HG02678 (cell line): ENCODE measurements around the gene PDE7B.

ENCODE experiments used
- ATAC-seq: cut with Tn5 transposase; IDR thresholded peaks from one replicate; pipeline ENCODE4 v1.9.1; 2021; ENCODE audit warnings: mild to moderate bottlenecking, moderate library complexity; ENCODE audit not compliant: unreplicated experiment

Gene PDE7B

DNA sequence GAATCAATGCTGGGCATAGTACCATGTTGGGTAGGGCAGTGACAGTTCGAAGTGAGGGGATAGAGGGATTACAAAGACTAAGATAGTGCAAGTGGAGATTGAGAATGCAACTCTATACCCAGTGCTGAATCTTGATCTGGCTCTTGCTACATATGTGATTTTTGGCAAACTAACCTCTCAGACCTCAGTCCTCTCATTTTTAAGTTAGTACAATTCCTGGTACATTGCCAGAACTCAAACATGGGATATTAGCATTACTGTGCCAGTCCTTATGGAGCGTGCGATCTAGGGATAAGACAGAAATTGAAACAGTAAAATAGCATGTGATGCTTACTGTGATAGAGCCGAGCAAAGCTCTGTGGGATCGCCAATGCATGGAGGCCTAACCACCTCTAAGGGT lies 210.2 kb downstream of the PDE7B start:
- ATAC-seq: no peak

DNA sequence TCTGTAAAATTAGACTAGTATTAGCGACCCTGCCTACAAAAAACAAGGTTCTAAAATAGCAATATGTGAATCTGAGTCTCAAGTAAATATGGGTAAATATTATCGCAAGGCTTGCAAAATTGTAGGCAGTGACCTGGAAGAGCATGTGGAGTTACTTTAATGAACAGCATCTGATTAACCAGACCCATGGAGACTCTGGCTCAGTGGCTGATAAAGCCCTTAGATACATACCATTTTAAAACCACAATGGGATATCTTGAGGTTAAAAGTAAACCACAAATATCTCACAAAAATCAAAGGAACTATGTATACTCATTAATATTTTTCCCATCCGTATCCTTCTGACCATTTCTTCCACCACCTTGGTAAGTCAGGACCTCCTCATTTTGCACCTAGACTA lies 211.6 kb downstream of the PDE7B start:
- ATAC-seq: no peak

DNA sequence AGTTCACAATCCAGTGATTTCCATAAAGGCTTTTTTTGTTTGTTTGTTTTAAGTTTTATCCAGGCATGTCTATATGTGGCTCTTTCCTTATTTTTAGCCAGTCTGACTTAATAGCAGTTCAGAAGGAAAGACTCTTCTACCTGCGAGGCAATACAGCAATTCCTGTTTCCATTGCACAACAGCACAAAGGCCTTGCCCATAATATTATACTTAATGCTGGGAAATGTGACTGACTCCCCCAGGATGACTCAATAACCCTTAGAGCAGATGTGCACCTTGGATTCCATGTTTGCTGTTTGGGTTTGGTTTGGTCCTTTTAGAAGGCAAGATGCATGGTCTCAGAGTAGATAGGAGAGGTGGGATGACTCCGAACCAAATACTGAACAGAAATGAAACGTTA lies 214.5 kb downstream of the PDE7B start:
- ATAC-seq: no peak

DNA sequence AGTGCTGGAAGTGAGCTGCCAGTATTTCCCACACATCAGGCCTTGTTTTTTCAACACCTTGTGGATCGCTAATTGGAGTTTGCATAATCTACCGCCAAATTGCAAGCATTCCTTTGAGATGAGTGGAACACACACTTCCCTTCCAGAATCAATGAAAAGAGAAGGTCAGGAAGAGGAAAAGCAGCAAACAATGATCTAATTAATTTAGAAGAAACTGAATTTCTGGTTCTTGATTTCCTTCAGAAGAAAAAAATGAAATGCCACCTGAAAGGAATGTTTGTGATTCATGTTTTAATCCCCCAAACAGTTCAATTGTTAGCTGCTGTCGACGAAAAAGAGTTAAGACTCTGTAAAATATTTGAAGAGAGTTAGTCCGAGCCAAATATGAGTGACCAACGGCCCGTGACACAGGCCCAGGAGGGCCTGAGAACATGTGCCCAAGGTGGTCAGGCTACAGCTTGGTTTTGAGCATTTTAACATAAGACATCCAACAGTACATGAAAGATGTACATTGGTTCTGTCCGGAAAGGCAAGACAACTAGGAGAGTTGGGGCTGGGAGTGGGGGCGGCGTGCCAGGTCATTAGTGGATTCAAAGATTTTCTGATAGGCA lies 216.3 kb downstream of the PDE7B start:
- no peak for ATAC-seq

DNA sequence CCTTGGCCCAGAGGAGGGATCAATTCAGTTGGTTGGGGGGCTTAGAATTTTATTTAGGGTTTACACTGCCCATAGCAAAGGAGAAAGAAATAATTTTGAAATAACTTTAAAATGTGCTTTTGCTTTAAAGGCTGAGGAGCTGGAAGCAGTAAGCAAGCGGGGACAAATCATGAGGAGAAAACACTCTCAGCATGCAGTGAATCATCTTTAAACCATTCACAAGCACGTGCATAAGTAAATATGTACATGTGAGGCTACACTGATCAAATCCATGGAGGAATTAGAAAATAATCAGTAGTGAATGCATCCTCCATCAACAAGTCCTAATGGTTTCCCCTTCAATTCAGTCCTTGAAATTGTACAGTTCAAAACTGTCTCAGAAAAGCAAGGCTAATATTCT lies 217.6 kb downstream of the PDE7B start:
- no peak for ATAC-seq

DNA sequence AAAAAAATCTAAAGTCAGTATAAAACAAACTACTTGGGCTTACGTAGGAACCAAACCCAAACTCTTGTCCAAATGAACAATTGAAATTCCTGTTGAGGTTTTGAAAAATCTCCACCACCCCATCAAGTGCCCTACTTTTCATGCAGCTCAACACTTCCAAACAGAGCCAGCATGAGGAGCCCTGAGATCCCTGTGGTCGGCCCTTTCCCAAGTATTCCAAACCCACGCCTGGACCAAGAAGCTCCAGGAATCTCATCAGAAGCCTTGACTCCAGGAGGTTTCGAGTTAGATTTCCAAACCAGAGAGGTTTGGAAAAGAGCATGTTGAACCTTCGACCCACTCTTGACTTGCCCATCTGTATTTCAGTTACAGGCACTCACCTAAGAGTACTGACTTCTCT lies 219.3 kb downstream of the PDE7B start:
- no peak for ATAC-seq

DNA sequence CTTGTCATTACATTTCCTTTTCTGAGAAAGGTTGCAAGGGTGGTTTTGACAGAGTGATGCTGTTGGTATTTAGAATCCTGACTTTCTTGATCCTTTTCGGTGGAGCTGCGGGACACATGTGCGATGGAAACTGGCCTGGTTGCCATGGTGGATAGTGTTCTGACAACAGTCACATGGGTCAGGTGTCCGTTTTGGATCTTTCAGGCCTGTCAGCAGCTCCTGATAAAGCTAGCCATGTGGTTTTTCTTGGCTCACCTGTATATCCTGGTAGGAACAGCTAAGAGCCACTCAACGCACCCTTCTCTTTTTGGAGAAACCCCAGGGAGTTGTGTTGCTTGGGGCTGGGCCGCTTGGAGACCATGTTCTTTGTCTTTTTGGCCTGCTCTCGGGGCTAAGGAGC lies 221.2 kb downstream of the PDE7B start:
- ATAC-seq: no peak

DNA sequence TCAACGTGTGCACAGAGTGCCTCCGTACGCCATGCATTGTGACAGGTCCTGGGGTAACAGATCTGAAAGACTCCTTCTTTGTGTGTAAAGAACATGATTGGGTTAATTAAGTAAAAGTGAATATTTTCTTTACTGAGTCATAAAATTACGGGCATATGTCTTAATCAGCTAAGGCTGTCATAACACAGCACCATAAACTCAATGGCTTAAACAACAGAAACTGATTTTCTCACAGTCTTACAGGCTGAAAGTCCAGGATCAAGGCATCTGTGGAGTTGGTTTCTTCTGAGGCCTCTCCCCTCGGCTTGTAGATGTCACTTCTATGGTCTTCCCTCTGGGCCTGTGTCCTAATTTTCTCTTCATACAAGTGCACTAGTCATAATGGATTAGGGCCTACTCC lies 221.7 kb downstream of the PDE7B start:
- no peak for ATAC-seq

DNA sequence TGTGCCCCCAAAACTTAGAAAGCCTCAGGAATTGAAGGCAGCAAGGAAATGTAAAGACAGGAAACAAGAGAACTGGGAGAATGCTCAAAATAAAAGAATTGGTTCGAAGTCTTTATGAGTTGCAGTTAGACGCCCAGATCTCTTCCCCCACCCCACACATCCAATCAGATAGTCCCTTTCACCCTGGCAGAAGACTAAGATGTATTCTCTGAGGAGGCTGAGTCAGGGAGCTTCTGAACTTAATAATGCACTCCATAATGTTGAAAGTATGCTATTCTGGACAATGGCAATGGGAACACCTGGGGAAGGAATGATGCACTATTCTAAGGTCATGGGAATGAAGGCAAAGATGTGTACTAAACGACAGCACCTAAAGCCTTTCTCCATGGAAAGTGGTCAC lies 225.0 kb downstream of the PDE7B start:
- ATAC-seq: no peak

DNA sequence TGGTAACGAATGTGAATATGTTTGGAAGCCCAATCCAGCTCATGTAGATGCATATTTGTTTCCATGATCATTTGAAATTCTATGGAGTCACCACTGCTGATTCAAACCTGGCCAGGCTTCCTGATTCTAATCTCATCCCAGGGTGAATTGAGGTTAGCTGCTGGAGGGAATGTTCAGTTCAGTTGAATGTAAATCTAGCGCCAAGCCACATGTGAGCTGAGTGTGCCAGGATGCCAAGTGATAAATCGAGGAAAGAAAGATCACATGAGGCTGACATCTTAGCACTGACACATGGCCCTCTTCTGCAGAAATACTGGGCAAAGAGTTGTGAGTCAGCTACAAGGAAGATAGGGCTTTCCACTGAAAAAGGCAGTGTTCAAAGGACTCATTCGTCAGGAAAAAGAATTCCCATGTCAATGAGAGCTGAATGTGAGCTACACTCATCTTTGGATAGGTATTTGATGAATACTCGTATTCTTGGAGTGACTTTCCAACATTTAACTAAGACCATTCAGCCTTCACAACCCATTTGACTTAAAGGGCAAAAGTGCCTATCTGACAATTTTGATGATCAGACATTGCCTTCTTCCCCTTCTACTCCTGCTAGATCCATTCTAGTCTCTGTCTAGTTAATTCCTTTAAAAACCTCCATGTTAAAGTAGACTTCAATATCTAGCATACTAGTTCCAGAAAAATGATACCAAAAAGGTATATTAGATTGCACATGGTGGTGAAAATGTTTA lies 226.5 kb downstream of the PDE7B start:
- ATAC-seq: no peak

DNA sequence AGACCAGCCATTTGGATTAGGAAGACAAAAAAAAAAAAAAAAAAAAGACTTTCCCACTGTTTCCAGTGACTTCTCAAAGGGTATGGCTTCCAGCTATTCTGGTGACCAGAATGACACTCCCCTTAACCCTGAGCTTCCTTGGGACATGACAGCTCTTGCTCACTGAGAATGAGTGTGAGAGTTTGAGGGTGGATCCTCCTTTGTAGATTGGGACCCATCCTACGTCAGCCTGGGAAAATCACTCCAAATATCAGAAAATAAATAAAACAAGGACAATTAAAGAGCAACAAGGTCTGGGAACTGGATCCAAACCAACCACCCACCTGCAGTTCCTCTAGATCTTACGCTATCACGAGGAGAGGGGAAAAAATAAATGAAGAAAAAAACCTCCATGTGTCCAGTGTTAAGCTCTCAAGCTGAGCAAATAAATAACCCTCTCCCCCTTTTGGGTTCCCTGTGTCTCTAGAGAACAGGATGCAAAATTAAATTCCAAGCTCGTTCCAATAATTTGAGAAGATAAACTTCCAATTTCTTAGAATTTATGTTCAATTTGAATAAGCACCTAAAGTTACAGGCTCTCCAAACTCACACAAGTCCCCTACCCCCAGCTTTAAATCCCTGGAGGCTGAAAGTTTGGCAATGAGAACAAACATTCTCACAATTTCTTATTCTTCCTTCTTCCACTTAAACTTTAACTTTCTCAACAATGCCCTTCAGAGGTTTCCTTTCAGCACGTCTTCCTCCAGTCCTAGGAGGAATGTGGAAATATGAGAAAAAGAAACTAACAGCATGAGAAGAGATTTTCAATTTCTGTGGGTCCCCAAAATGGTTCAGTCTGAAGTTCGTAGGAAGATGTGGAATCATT lies 228.4 kb downstream of the PDE7B start:
- no peak for ATAC-seq

DNA sequence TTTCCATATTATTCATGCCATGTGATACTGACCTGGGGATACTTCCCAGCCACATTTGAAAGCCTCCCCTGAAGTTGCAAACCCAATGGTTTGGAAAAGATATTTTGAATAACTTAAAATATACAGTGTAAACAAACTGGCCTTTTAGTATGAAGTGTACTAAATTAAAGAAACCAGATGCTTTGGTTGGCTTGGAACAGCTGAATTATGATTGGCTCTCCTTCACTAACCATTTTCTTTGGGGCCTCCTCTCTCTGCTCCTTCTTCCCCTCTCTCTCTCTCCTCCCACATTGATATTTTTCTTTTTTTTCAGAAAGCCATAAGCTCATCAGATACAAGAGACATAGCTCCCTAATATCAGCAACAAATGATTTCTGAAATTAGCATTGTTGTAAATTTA lies 232.0 kb downstream of the PDE7B start:
- ATAC-seq: no peak

DNA sequence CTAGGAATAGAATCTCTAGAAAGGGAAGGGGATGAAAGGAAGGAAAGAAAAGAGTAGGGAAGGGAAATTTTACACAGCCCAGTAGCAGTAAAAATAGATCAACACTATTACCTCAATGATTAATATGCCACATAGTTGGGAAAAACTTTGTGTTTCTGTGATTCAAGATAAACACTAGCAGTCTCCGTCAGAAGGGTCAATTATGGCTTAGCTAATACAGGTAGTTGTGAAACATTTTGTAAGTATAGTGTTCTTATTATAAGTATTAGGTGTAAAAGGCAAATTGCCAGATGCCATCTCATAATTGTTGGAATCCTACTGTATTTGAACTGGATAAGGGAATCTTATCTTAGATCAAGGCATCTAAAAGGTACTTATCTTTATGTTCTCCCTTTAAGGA lies 232.9 kb downstream of the PDE7B start:
- no peak for ATAC-seq

DNA sequence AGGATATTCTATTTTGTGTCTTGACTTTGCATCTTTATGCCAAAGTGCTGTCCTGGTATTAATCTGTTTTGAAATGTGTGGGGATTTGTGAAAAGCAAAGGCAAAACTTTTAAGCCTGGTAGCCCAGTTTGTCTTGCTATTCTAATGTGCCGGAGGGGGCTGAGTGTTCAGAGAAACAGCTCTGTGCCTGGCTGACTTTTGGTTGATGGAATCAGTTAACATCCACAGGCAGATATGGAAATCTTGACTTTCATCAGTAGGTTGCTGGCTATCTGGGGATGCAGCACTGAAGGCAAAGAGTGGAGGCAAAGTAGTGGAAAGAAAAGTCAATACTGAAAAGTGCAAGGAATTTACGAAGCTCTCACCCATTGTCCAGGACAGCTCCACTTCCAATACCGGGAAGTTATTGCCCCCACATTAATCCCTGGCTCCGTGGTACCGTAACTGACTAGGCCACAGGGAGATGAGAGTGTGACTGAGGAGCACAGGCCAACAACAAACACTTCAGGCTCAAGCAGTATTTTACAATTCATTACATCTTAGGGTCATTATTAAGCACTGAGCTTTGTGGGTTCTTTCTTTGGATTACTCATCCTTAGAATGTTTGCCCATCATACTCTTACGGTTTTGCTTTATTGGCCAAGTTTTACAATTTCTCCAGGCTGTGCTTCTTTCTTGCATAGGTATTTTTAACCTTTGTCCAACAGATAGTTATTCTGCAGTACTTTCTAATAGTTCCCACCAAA lies 234.0 kb downstream of the PDE7B start:
- ATAC-seq: no peak

DNA sequence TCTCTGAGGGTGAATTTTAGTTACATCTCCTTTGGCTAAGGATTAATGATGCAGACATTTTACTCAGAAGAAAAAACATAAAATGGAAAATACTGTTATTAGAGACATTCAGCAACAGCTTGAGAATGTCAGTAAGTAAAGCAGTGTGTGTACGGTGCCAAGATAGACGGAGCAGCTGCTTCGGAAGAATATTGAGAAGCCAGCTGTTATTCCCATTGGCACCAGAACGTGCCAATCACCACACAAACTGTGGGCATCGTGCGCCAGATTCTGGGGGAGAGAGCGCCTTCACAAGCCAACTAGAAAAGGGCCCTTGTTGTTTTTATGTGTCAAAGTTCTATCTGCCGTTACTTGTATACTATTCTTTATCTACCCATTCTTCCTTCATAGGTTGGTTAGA lies 235.2 kb downstream of the PDE7B start:
- no peak for ATAC-seq

DNA sequence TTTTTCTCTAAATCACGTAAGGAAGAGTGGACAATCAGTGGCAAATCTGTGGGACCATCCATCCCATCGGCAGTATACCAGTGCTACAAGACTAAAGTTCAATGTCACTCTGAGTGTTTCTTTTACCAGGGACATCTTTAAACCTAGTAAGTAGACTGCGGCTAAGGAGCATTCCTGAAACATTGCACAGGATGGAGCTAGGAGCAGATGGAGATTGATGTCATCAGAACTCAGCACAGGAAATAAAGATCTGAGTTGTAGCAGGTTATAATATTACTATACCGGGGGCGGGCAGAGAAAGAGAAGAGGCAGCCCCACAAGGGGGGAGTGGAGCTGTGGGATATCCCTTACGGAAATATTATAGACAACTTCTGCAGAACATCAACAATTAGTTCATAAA lies 236.5 kb downstream of the PDE7B start:
- ATAC-seq: no peak

DNA sequence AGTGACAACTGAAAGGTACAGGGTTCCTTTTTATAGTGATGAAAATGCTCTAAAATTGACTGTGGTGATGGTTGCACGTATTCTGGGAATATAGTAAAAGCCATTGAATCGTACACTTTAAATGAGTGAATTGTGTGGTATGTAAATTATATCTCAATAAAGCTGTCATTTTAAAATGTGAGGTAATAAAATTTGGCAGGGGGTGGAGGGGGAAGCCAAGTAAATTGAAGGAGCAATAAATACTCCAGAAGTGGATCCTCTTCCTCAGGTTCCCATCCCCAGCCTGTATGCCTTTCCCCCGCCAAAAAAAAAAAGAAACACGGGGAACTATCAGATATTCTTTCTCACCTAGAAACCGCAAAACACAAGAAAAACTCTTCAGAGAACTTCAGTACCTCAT lies 237.2 kb downstream of the PDE7B start:
- ATAC-seq: no peak

DNA sequence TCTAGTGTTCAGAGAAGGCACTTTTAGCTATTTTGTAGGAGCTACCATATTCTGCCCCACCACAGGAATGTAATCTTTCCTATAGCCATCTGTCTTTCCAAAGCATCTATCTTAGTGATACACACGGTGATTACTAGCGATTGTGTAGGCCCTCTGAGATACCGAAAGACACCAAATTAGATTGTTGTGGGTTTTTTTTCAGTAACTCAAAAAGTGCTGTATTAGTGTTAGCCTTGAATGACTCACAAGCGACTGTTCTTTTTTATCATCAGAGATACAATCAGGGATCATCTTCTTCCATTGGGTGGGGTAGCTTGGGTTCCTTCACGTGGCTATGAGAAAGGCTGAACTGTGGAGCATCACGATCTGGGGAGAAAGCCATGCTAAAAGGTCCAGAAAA lies 238.4 kb downstream of the PDE7B start:
- ATAC-seq: no peak

DNA sequence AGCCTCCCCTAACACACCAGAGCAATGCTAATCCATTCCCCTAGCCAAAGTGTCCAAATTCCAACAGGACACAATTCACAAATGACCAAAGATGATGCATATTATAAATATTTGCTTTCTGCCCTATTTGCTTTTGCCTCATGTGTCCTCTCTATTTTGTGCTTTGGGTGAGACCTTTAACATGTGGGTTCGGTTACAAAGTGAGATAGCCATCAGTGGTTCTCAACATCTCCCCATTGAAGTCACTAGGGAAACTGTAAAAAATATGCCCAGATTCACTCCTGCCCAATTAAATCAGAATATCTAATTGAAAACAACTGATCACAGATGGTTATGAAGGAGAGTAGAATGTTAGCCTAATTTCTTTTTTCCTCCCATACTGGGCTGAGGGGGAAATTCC lies 239.4 kb downstream of the PDE7B start:
- no peak for ATAC-seq

DNA sequence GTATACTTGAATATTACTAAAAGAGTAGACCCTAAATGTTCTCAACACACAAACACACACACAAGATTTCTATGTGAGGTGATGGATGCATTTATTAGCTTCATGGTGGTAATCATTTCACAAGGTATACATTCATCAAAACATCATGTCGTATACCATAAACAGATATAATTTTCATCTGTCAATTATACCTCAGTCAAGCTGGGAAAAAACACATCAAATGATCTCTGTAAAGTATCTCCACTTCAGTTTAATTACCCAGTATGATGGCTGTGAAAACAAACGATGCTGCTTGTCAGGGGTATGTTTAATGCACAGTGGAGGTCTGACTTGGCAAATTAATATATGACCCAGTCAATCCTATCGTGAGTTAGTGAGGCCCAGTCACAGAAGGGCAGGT lies 241.4 kb downstream of the PDE7B start:
- ATAC-seq: no peak

DNA sequence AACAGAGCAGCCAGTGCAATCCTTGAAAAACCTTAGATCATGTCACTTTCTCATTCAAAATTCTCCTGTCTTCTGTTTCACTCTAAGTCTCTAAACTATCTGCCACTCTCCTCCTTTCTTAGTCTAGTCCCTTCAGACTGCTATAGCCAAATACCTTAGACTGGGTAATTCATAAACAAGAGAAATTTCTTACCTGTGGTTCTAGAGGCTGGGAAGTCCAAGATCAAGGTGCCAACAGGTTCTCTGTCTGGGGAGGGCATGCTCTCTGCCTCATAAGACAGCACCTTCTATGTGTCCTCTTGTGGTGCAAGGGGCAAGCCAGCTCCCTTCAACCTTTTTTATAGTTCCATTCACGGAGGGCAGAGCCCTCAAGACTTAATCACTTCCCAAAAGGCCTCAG lies 242.3 kb downstream of the PDE7B start:
- ATAC-seq: no peak
